ENCODE measurements around the gene DLGAP5.

DNA sequence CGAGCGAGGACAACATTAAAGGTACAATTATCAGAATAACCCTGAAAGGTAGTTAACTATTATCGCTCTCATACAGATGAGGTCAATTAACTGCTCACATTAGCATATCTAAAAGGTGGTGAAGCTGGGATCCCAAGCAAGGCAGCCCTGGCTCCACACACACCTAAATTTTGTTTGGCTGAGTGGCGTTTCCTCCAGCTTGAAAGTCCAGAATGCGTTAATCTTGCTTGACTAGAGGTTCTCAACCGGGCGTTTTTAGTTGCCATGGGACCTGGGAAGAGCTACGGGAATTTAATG is 531 bp downstream of the DLGAP5 start:
- TF ChIP-seq, protein P1, sequence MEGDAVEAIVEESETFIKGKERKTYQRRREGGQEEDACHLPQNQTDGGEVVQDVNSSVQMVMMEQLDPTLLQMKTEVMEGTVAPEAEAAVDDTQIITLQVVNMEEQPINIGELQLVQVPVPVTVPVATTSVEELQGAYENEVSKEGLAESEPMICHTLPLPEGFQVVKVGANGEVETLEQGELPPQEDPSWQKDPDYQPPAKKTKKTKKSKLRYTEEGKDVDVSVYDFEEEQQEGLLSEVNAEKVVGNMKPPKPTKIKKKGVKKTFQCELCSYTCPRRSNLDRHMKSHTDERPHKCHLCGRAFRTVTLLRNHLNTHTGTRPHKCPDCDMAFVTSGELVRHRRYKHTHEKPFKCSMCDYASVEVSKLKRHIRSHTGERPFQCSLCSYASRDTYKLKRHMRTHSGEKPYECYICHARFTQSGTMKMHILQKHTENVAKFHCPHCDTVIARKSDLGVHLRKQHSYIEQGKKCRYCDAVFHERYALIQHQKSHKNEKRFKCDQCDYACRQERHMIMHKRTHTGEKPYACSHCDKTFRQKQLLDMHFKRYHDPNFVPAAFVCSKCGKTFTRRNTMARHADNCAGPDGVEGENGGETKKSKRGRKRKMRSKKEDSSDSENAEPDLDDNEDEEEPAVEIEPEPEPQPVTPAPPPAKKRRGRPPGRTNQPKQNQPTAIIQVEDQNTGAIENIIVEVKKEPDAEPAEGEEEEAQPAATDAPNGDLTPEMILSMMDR (conservative IDR thresholded peaks at IDR 0.05 in 1 of 2, IDR thresholded peaks at IDR 0.05 in 1 of 2; ENCODE audit: extremely low read depth in 1 of 2, insufficient read depth in 1 of 2, low read depth in 1 of 2, low read length in 2 of 2) = no peak
- TF ChIP-seq EZH2 (IDR thresholded peaks at IDR 0.05; ENCODE audit: borderline replicate concordance, low read length) = no peak
